ENCODE data around the gene MAGI2.

Gene MAGI2

GRCh38 chr7:79453558-79454360, at the start of gene MAGI2:
TSS of gene MAGI2 (minus strand) at chr7:79453667. CDS start at chr7:79453320, 347 bp downstream.
- DNase-seq (ENCODE audit: low read depth): no peak

GRCh38 chr7:79502151-79502550, 48.7 kb upstream of the MAGI2 start:
- DNase-seq (ENCODE audit: low read depth): no peak

GRCh38 chr7:79500759-79501158, 47.3 kb upstream of the MAGI2 start:
- DNase-seq (ENCODE audit: low read depth): no peak

GRCh38 chr7:79497728-79498127, 44.3 kb upstream of the MAGI2 start:
- no peak for DNase-seq (ENCODE audit: low read depth)

- no peak for DNase-seq (ENCODE audit: low read depth)
Measured at GRCh38 chr7:79495544-79496272, 42.2 kb upstream of the MAGI2 start.

- no peak for DNase-seq (ENCODE audit: low read depth)
Measured at GRCh38 chr7:79494046-79494445, 40.6 kb upstream of the MAGI2 start.

- no peak for DNase-seq (ENCODE audit: low read depth)
Measured at GRCh38 chr7:79489371-79489770, 35.9 kb upstream of the MAGI2 start.

- no peak for DNase-seq (ENCODE audit: low read depth)
Measured at GRCh38 chr7:79478386-79478785, 24.9 kb upstream of the MAGI2 start.

GRCh38 chr7:79475455-79475854, 22.0 kb upstream of the MAGI2 start:
- DNase-seq (ENCODE audit: low read depth): no peak

GRCh38 chr7:79471699-79472098, 18.2 kb upstream of the MAGI2 start:
- no peak for DNase-seq (ENCODE audit: low read depth)

- no peak for DNase-seq (ENCODE audit: low read depth)
Measured at GRCh38 chr7:79471283-79471682, 17.8 kb upstream of the MAGI2 start.

GRCh38 chr7:79465551-79465950, 12.1 kb upstream of the MAGI2 start:
- DNase-seq (ENCODE audit: low read depth): no peak

- DNase-seq (ENCODE audit: low read depth): no peak
Measured at GRCh38 chr7:79464051-79464450, 10.6 kb upstream of the MAGI2 start.

GRCh38 chr7:79462390-79462789, 8.9 kb upstream of the MAGI2 start:
- DNase-seq (ENCODE audit: low read depth): no peak

- DNase-seq (ENCODE audit: low read depth): no peak
Measured at GRCh38 chr7:79461660-79462059, 8.2 kb upstream of the MAGI2 start.

GRCh38 chr7:79459381-79459780, 5.9 kb upstream of the MAGI2 start:
- no peak for DNase-seq (ENCODE audit: low read depth)

GRCh38 chr7:79458796-79459195, 5.3 kb upstream of the MAGI2 start:
- no peak for DNase-seq (ENCODE audit: low read depth)

- no peak for DNase-seq (ENCODE audit: low read depth)
Measured at GRCh38 chr7:79455173-79455790, 1.8 kb upstream of the MAGI2 start.

GRCh38 chr7:79454361-79454960, 994 bp upstream of the MAGI2 start:
- DNase-seq (ENCODE audit: low read depth): no peak

- DNase-seq (ENCODE audit: low read depth): no peak
Measured at GRCh38 chr7:79453266-79453557, 255 bp downstream of the MAGI2 start.

GRCh38 chr7:79452495-79453265, 787 bp downstream of the MAGI2 start:
- no peak for DNase-seq (ENCODE audit: low read depth)

GRCh38 chr7:79452032-79452494, 1.4 kb downstream of the MAGI2 start:
- no peak for DNase-seq (ENCODE audit: low read depth)
